ENCODE results near the gene DAPK2.

Gene DAPK2

GRCh38 chr15:63945007-63945788 lies 101.1 kb downstream of the DAPK2 start:
- WGBS (ENCODE audit: extremely low coverage, insufficient coverage, low lambda C conversion rate) = no CpG with 5 or more reads among the region's 8 CpGs
- Histone ChIP-seq H3K9ac (ENCODE audit: low read length) (no peak overlapping the region), H3K56ac (ENCODE audit: low read length) (no peak overlapping the region)

GRCh38 chr15:63944681-63944955 lies 101.7 kb downstream of the DAPK2 start:
- H3K36me3 ChIP-seq (ENCODE audit: control insufficient read depth, insufficient read depth, low read length) = no peaks in the 10 kb centered on the region
- H2BK120ac ChIP-seq (ENCODE audit: low read depth, low read length) = no peak overlapping the region
- no peaks in the 10 kb centered on the region for H3K27me3 ChIP-seq (ENCODE audit: insufficient read depth, low read length, poor library complexity)
- H2AK5ac ChIP-seq (ENCODE audit: low read length) = no peak overlapping the region
- H3K79me1 ChIP-seq (ENCODE audit: low read length) = no peaks in the 10 kb centered on the region
- no peaks in the 10 kb centered on the region for H3K4me1 ChIP-seq (ENCODE audit: control insufficient read depth, low read depth, low read length)
- H3K27ac ChIP-seq (ENCODE audit: low read depth, low read length) = no peak overlapping the region
- no peak for DNase-seq
- WGBS (ENCODE audit: extremely low coverage, insufficient coverage, low lambda C conversion rate) = no CpG with 5 or more reads among the region's 3 CpGs
- H2BK5ac ChIP-seq (ENCODE audit: low read length) = no peak overlapping the region
- H4K8ac ChIP-seq (ENCODE audit: low read depth, low read length) = no peak overlapping the region
- H3K56ac ChIP-seq (ENCODE audit: low read length) = no peak overlapping the region
- no peak overlapping the region for H3K4me2 ChIP-seq (ENCODE audit: low read length)
- H3K23ac ChIP-seq (ENCODE audit: low read length) = no peak overlapping the region
- H3K4me3 ChIP-seq (ENCODE audit: low read length) = no peak overlapping the region
- H3K18ac ChIP-seq (ENCODE audit: low read length) = no peak overlapping the region
- H3K4ac ChIP-seq (ENCODE audit: low read depth, low read length) = no peak overlapping the region
- no peaks in the 10 kb centered on the region for H3K79me2 ChIP-seq (ENCODE audit: control insufficient read depth, insufficient read depth, low read length)
- no peak overlapping the region for H2BK15ac ChIP-seq (replicated peaks; ENCODE audit: low read depth)
- H4K5ac ChIP-seq (ENCODE audit: low read length) = no peak overlapping the region
- no peak overlapping the region for H3K9ac ChIP-seq (ENCODE audit: low read length)

More at GRCh38 chr15:63945007-63945788, 101.1 kb downstream of the DAPK2 start:
- Histone ChIP-seq H4K5ac (ENCODE audit: low read length) (no peak overlapping the region), H3K4me3 (ENCODE audit: low read length) (no peak overlapping the region), H3K27me3 (ENCODE audit: insufficient read depth, low read length, poor library complexity) (no peaks in the 10 kb centered on the region), H3K4me1 (ENCODE audit: control insufficient read depth, low read depth, low read length) (no peaks in the 10 kb centered on the region), H2BK5ac (ENCODE audit: low read length) (no peak overlapping the region), H3K79me1 (ENCODE audit: low read length) (no peaks in the 10 kb centered on the region), H4K8ac (ENCODE audit: low read depth, low read length) (no peak overlapping the region), H3K79me2 (ENCODE audit: control insufficient read depth, insufficient read depth, low read length) (no peaks in the 10 kb centered on the region), H2AK5ac (ENCODE audit: low read length) (no peak overlapping the region), H3K27ac (ENCODE audit: low read depth, low read length) (no peak overlapping the region), H3K18ac (ENCODE audit: low read length) (no peak overlapping the region), H2BK120ac (ENCODE audit: low read depth, low read length) (no peak overlapping the region), H3K36me3 (ENCODE audit: control insufficient read depth, insufficient read depth, low read length) (no peaks in the 10 kb centered on the region), H3K4ac (ENCODE audit: low read depth, low read length) (no peak overlapping the region), H2BK15ac (replicated peaks; ENCODE audit: low read depth) (no peak overlapping the region), H3K23ac (ENCODE audit: low read length) (no peak overlapping the region), H3K4me2 (ENCODE audit: low read length) (no peak overlapping the region)
- peak; percentile 76 for DNase-seq

GRCh38 chr15:63943829-63944680 lies 102.2 kb downstream of the DAPK2 start:
- Histone ChIP-seq H4K5ac (ENCODE audit: low read length) (no peak overlapping the region), H2AK5ac (ENCODE audit: low read length) (no peak overlapping the region), H3K18ac (ENCODE audit: low read length) (no peak overlapping the region), H2BK120ac (ENCODE audit: low read depth, low read length) (no peak overlapping the region), H3K79me2 (ENCODE audit: control insufficient read depth, insufficient read depth, low read length) (no peaks in the 10 kb centered on the region), H3K36me3 (ENCODE audit: control insufficient read depth, insufficient read depth, low read length) (no peaks in the 10 kb centered on the region), H3K27me3 (ENCODE audit: insufficient read depth, low read length, poor library complexity) (no peaks in the 10 kb centered on the region), H3K4me2 (ENCODE audit: low read length) (no peak overlapping the region), H3K79me1 (ENCODE audit: low read length) (no peaks in the 10 kb centered on the region), H3K4ac (ENCODE audit: low read depth, low read length) (no peak overlapping the region), H4K8ac (ENCODE audit: low read depth, low read length) (no peak overlapping the region), H3K27ac (ENCODE audit: low read depth, low read length) (no peak overlapping the region), H3K9ac (ENCODE audit: low read length) (no peak overlapping the region), H3K23ac (ENCODE audit: low read length) (no peak overlapping the region), H3K4me3 (ENCODE audit: low read length) (no peak overlapping the region), H3K56ac (ENCODE audit: low read length) (no peak overlapping the region), H2BK15ac (replicated peaks; ENCODE audit: low read depth) (no peak overlapping the region), H2BK5ac (ENCODE audit: low read length) (no peak overlapping the region), H3K4me1 (ENCODE audit: control insufficient read depth, low read depth, low read length) (no peaks in the 10 kb centered on the region)
- no peak for DNase-seq
- no CpG with 5 or more reads among the region's 9 CpGs for WGBS (ENCODE audit: extremely low coverage, insufficient coverage, low lambda C conversion rate)

- WGBS (ENCODE audit: extremely low coverage, insufficient coverage, low lambda C conversion rate) = no CpG with 5 or more reads among the region's 6 CpGs
Observed at GRCh38 chr15:63942486-63943365, 103.6 kb downstream of the DAPK2 start.

GRCh38 chr15:63941698-63942465 lies 104.4 kb downstream of the DAPK2 start:
- no peak overlapping the region for H3K56ac ChIP-seq (ENCODE audit: low read length)
- no peak overlapping the region for H4K8ac ChIP-seq (ENCODE audit: low read depth, low read length)
- H3K18ac ChIP-seq (ENCODE audit: low read length) = no peak overlapping the region
- H3K9ac ChIP-seq (ENCODE audit: low read length) = no peak overlapping the region
- H3K23ac ChIP-seq (ENCODE audit: low read length) = no peak overlapping the region
- no peak overlapping the region for H2BK5ac ChIP-seq (ENCODE audit: low read length)
- no peak overlapping the region for H3K27ac ChIP-seq (ENCODE audit: low read depth, low read length)
- H3K4me3 ChIP-seq (ENCODE audit: low read length) = no peak overlapping the region
- H3K27me3 ChIP-seq (ENCODE audit: insufficient read depth, low read length, poor library complexity) = no peaks in the 10 kb centered on the region
- no peak overlapping the region for H3K4ac ChIP-seq (ENCODE audit: low read depth, low read length)
- H2BK120ac ChIP-seq (ENCODE audit: low read depth, low read length) = no peak overlapping the region
- no peak for DNase-seq
- H3K79me1 ChIP-seq (ENCODE audit: low read length) = no peaks in the 10 kb centered on the region
- H3K4me2 ChIP-seq (ENCODE audit: low read length) = no peak overlapping the region
- H2BK15ac ChIP-seq (replicated peaks; ENCODE audit: low read depth) = no peak overlapping the region
- no CpG with 5 or more reads among the region's 7 CpGs for WGBS (ENCODE audit: extremely low coverage, insufficient coverage, low lambda C conversion rate)
- no peaks in the 10 kb centered on the region for H3K4me1 ChIP-seq (ENCODE audit: control insufficient read depth, low read depth, low read length)
- H2AK5ac ChIP-seq (ENCODE audit: low read length) = no peak overlapping the region
- H4K5ac ChIP-seq (ENCODE audit: low read length) = no peak overlapping the region
- H3K36me3 ChIP-seq (ENCODE audit: control insufficient read depth, insufficient read depth, low read length) = no peaks in the 10 kb centered on the region
- H3K79me2 ChIP-seq (ENCODE audit: control insufficient read depth, insufficient read depth, low read length) = no peaks in the 10 kb centered on the region

More at GRCh38 chr15:63942486-63943365, 103.6 kb downstream of the DAPK2 start:
- no peak overlapping the region for H3K56ac ChIP-seq (ENCODE audit: low read length)
- H3K9ac ChIP-seq (ENCODE audit: low read length) = no peak overlapping the region
- H2BK15ac ChIP-seq (replicated peaks; ENCODE audit: low read depth) = no peak overlapping the region
- no peak overlapping the region for H4K8ac ChIP-seq (ENCODE audit: low read depth, low read length)
- H3K4me1 ChIP-seq (ENCODE audit: control insufficient read depth, low read depth, low read length) = no peaks in the 10 kb centered on the region
- DNase-seq = peak; percentile 17
- H4K5ac ChIP-seq (ENCODE audit: low read length) = no peak overlapping the region
- no peak overlapping the region for H3K18ac ChIP-seq (ENCODE audit: low read length)
- H2BK120ac ChIP-seq (ENCODE audit: low read depth, low read length) = no peak overlapping the region
- no peak overlapping the region for H3K4me3 ChIP-seq (ENCODE audit: low read length)
- H3K79me1 ChIP-seq (ENCODE audit: low read length) = no peaks in the 10 kb centered on the region
- H3K4ac ChIP-seq (ENCODE audit: low read depth, low read length) = no peak overlapping the region
- H3K23ac ChIP-seq (ENCODE audit: low read length) = no peak overlapping the region
- no peak overlapping the region for H2AK5ac ChIP-seq (ENCODE audit: low read length)
- H3K79me2 ChIP-seq (ENCODE audit: control insufficient read depth, insufficient read depth, low read length) = no peaks in the 10 kb centered on the region
- H2BK5ac ChIP-seq (ENCODE audit: low read length) = no peak overlapping the region
- H3K27ac ChIP-seq (ENCODE audit: low read depth, low read length) = no peak overlapping the region
- H3K4me2 ChIP-seq (ENCODE audit: low read length) = no peak overlapping the region
- H3K27me3 ChIP-seq (ENCODE audit: insufficient read depth, low read length, poor library complexity) = no peaks in the 10 kb centered on the region
- no peaks in the 10 kb centered on the region for H3K36me3 ChIP-seq (ENCODE audit: control insufficient read depth, insufficient read depth, low read length)
